PC-3 (cell line): ENCODE measurements around the gene NAP1L4. TPM values are rescaled to one million over a fixed set of nuclear protein-coding genes. Genes with fewer than 3 reads are reported as not detected.

ENCODE experiments used
- ATAC-seq: fragments of 200-7000 bp; cut with Tn5 transposase; 2 replicates; pipeline ENCODE4 v1.9.1; 2020; ENCODE audit warnings: mild to moderate bottlenecking, moderate library complexity
- BruUV-seq: library from RNA; stranded (reverse); fragments of 400-500 nt; replicated peaks from 2 replicates; lab custom pipeline; 2021; lab: Mats Ljungman, UMichigan
- CTCF ChIA-PET: fragments of 300-600 bp; sonication (Branson Sonifier 250); formaldehyde crosslinking; loops from one replicate; lab custom pipeline; 2022; ENCODE audit warnings: antibody characterized with exemption; lab: Charles Lee
- POLR2A ChIA-PET: fragments of 300-600 bp; sonication (Branson Sonifier 250); formaldehyde crosslinking; loops from one replicate; lab custom pipeline; 2022; ENCODE audit warnings: antibody characterized with exemption; ENCODE audit not compliant: unreplicated experiment; lab: Charles Lee
- DNase-seq: peaks from one replicate; pipeline ENCODE4 v3.0.0-alpha.2; 2015
- H2AFZ ChIP-seq: fragments of 300-600 bp; sonication (generic); 2 replicates; pipeline ENCODE4 v1.6.0; 2016; ENCODE audit warnings: antibody characterized with exemption, low read length
- H3F3A ChIP-seq: fragments of 300-600 bp; sonication (generic); one replicate; pipeline ENCODE4 v1.6.0; 2017; ENCODE audit warnings: antibody characterized with exemption, low read length, control low read depth, mild to moderate bottlenecking; ENCODE audit not compliant: unreplicated experiment
- H3K27ac ChIP-seq: fragments of 300-600 bp; sonication (generic); 2 replicates; pipeline ENCODE4 v1.5.1; 2016; ENCODE audit warnings: mild to moderate bottlenecking, low read length
- H3K27me3 ChIP-seq: fragments of 300-600 bp; sonication (generic); 2 replicates; pipeline ENCODE4 v1.6.1; 2016; ENCODE audit warnings: low read length, mixed read lengths
- H3K36me3 ChIP-seq: fragments of 300-600 bp; sonication (generic); 2 replicates; pipeline ENCODE4 v1.6.1; 2016; ENCODE audit warnings: low read depth, mixed run types, low read length, mixed read lengths
- H3K4me1 ChIP-seq: fragments of 300-600 bp; sonication (generic); 2 replicates; pipeline ENCODE4 v1.5.1; 2016; ENCODE audit warnings: low read length; ENCODE audit not compliant: insufficient read depth
- H3K4me2 ChIP-seq: fragments of 300-600 bp; sonication (generic); 2 replicates; pipeline ENCODE4 v1.6.0; 2016; ENCODE audit warnings: low read length
- H3K4me3 ChIP-seq: fragments of 300-600 bp; sonication (generic); 2 replicates; pipeline ENCODE4 v1.5.1; 2016; ENCODE audit warnings: mild to moderate bottlenecking, low read length, mixed read lengths
- H3K79me2 ChIP-seq: fragments of 300-600 bp; sonication (generic); 2 replicates; pipeline ENCODE4 v1.6.1; 2017; ENCODE audit warnings: low read length, mixed read lengths
- H3K9ac ChIP-seq: fragments of 300-600 bp; sonication (generic); 2 replicates; pipeline ENCODE4 v1.6.0; 2016; ENCODE audit warnings: mild to moderate bottlenecking, low read length
- H3K9me2 ChIP-seq: fragments of 300-600 bp; sonication (generic); replicated peaks from 2 replicates; pipeline ENCODE4 v1.6.1; 2016; ENCODE audit warnings: mixed run types, low read length, mixed read lengths
- H3K9me3 ChIP-seq: fragments of 300-600 bp; sonication (generic); 2 replicates; pipeline ENCODE4 v1.6.1; 2016; ENCODE audit warnings: low read length, mixed read lengths
- H4K20me1 ChIP-seq: fragments of 300-600 bp; sonication (generic); 2 replicates; pipeline ENCODE4 v1.6.1; 2016; ENCODE audit warnings: low read length, mixed read lengths
- EZH2 ChIP-seq: fragments of 300-600 bp; sonication (generic); IDR thresholded peaks from one replicate; pipeline ENCODE4 v1.6.1; 2017; ENCODE audit warnings: antibody characterized with exemption, mild to moderate bottlenecking, low read length; ENCODE audit not compliant: unreplicated experiment
- EZH2phosphoT487 ChIP-seq: fragments of 300-600 bp; sonication (generic); IDR thresholded peaks from 2 replicates; pipeline ENCODE4 v1.6.1; 2018; ENCODE audit warnings: mild to moderate bottlenecking, antibody characterized with exemption, low read length, borderline replicate concordance
- intact Hi-C: fragments of 100-400 bp; cut with micrococcal nuclease; formaldehyde crosslinking; loops from 2 replicates; pipeline ENCODE4 v1.9.0; 2023
- total RNA-seq: library from RNA; depleted of rRNA; stranded (reverse); fragments of >200 nt; gene quantifications from 2 replicates; pipeline ENCODE4 v1.2.3, GENCODE V29; 2014
- TF ChIP-seq, protein P1 (sequence below): fragments of 300-600 bp; sonication (generic); conservative IDR thresholded peaks from 2 replicates; pipeline ENCODE4 v1.5.1; 2017; ENCODE audit warnings: antibody characterized with exemption, low read depth, mild to moderate bottlenecking, low read length

NAP1L4 gene
- total RNA-seq, 1 experiment from 2014 or later = 115 TPM

DNA sequence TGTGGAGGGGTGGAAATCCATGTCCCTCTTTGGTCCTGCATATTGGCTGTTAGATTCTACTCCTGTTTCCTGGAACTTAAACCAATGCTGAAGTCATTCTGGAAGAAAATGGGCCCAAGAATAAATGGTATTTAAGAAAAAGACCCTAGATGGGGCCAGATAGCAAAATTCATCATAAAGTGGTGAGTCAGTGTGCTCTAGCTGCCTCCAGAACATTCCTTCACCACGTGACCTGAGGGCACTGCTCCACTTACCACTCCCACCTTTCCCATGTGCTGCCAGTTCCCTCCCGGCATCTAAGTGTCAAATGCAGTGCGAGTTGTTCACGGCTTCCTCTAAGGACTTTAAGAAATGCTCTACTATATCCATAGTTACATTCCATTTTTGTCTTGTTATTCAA, 30.9 kb upstream of the NAP1L4 start:
- ChIA-PET POLR2A (no interaction called here), CTCF (no interaction called here)
- Histone ChIP-seq H3K9ac (no peak overlapping the region), H3K79me2 (no peaks in the 10 kb centered on the region), H2AFZ (no peak overlapping the region), H3K4me1 (no peaks in the 10 kb centered on the region), H3K27ac (0 out of 2 replicates have a peak overlapping the region, but pooled peaks have one; percentile 7), H4K20me1 (no peaks in the 10 kb centered on the region), H3K9me3 (no peaks in the 10 kb centered on the region), H3K27me3 (no peaks in the 10 kb centered on the region), H3K36me3 (peaks cover 26% of the 10 kb centered on the region), H3K4me3 (no peak overlapping the region), H3K4me2 (no peak overlapping the region), H3F3A (no peaks in the 10 kb centered on the region), H3K9me2 (no peaks in the 10 kb centered on the region)
- DNase-seq (peak; percentile 26), ATAC-seq (peak; percentile 45)
- BruUV-seq = no TSS peak
- intact Hi-C loops = no loop called here
- TF ChIP-seq EZH2phosphoT487 (no peak), EZH2 (no peak)
- TF ChIP-seq, protein P1, sequence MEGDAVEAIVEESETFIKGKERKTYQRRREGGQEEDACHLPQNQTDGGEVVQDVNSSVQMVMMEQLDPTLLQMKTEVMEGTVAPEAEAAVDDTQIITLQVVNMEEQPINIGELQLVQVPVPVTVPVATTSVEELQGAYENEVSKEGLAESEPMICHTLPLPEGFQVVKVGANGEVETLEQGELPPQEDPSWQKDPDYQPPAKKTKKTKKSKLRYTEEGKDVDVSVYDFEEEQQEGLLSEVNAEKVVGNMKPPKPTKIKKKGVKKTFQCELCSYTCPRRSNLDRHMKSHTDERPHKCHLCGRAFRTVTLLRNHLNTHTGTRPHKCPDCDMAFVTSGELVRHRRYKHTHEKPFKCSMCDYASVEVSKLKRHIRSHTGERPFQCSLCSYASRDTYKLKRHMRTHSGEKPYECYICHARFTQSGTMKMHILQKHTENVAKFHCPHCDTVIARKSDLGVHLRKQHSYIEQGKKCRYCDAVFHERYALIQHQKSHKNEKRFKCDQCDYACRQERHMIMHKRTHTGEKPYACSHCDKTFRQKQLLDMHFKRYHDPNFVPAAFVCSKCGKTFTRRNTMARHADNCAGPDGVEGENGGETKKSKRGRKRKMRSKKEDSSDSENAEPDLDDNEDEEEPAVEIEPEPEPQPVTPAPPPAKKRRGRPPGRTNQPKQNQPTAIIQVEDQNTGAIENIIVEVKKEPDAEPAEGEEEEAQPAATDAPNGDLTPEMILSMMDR = no peak

DNA sequence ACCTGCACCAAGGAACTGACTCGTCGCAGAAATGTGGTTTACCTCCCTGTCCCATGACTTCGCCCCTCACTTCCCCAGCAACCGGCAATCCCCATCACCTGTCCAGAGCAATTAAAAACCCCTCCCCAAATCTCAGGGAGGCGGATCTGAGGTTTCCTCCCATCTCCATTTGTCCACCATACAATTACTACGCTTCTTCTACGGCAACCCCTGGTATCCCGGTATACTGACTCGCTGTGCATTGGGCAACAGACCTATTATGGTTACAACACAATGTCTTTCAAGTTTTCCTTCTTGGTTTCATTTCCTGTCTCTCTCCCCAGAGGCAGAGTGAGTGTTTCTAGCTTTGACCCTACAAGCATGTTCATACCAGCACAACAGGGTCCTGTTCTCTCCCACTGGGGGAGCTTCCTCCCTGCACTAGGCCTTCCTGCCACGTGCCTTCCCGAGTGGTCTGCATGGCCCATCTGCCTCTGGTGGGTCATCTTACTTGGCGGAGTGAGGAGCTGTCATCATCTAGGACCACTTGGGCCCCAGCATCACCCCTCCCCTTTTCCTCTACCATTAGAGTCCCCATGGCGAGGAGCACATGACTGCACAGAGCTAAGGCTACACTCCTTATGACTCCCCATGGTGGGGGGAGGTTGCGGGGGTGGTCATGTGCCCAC, 30.3 kb upstream of the NAP1L4 start:
- Histone ChIP-seq H3K4me2 (no peak overlapping the region), H3K9me2 (no peaks in the 10 kb centered on the region), H3F3A (no peaks in the 10 kb centered on the region), H3K4me1 (no peaks in the 10 kb centered on the region), H3K79me2 (no peaks in the 10 kb centered on the region), H3K9me3 (no peaks in the 10 kb centered on the region), H3K27ac (0 out of 2 replicates have a peak overlapping the region, but pooled peaks have one; percentile 7), H3K9ac (no peak overlapping the region), H3K4me3 (no peak overlapping the region), H3K36me3 (peaks cover 26% of the 10 kb centered on the region), H4K20me1 (no peaks in the 10 kb centered on the region), H2AFZ (no peak overlapping the region), H3K27me3 (no peaks in the 10 kb centered on the region)
- BruUV-seq = no TSS peak
- ATAC-seq (no peak; the same call in 1 of the 2 replicates), DNase-seq (peak; percentile 7)
- intact Hi-C loops = no loop called here
- CTCF ChIA-PET = no interaction called here
- POLR2A ChIA-PET = no interaction called here
- TF ChIP-seq EZH2 (no peak), EZH2phosphoT487 (no peak)
- TF ChIP-seq, protein P1 = no peak

DNA sequence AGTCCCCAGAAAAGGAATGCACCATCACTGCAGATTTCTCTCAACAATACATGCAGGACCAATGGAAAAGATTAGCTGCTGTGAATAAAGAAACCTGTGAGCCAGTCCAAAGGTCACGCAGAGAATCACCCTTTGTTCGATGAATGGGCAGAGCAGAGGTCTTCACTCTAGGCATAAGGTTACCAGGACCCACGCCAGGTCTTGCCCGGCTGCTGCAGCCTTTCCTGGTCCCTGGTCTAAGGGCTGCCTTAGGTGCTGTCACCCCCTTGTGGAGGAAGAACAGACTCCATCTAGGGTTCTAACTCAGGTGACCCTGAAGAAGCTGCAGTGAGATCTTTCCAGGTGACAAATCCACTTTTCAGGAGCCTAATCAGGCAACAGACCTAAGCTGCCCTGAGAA, 29.0 kb upstream of the NAP1L4 start:
- no peaks in the 10 kb centered on the region for H3K27me3 ChIP-seq
- no peak overlapping the region for H3K27ac ChIP-seq
- no peaks in the 10 kb centered on the region for H3K9me3 ChIP-seq
- no peak overlapping the region for H3K4me2 ChIP-seq
- POLR2A ChIA-PET = no interaction called here
- H3K79me2 ChIP-seq = no peaks in the 10 kb centered on the region
- intact Hi-C loops = no loop called here
- no peaks in the 10 kb centered on the region for H4K20me1 ChIP-seq
- H3K36me3 ChIP-seq = peaks cover 26% of the 10 kb centered on the region
- H2AFZ ChIP-seq = no peak overlapping the region
- no peak overlapping the region for H3K9ac ChIP-seq
- H3F3A ChIP-seq = no peaks in the 10 kb centered on the region
- DNase-seq (peak; percentile 46), ATAC-seq (peak; percentile 71)
- no TSS peak for BruUV-seq
- CTCF ChIA-PET = interaction anchor here (0.6 kb wide), 1 partner anchor 46 kb away, joined by 4 read pairs; no protein-coding TSS in a partner anchor
- no peak overlapping the region for H3K4me3 ChIP-seq
- no peaks in the 10 kb centered on the region for H3K9me2 ChIP-seq
- TF ChIP-seq, protein P1 = peak; percentile 65
- no peak for TF ChIP-seq EZH2phosphoT487
- no peaks in the 10 kb centered on the region for H3K4me1 ChIP-seq
